GM12892 (cell line): ENCODE results near the gene ADM2.

ENCODE experiments used
- DNase-seq: peaks from one replicate; pipeline ENCODE4 v3.0.0; 2011; ENCODE audit not compliant: insufficient read length
- FAIRE-seq: peaks from 2 replicates; lab custom pipeline; 2011; peaks lifted over from hg19 to GRCh38; lab: Jason Lieb, UNC
- POLR2A ChIP-seq: IDR thresholded peaks from 2 replicates; pipeline ENCODE4 v1.6.1; 2011; ENCODE audit warnings: low read depth, low read length, control low read depth
- POLR2AphosphoS5 ChIP-seq: IDR thresholded peaks from 2 replicates; pipeline ENCODE4 v1.6.1; 2011; ENCODE audit warnings: low read depth, low read length, control low read depth
- TAF1 ChIP-seq: IDR thresholded peaks from 2 replicates; pipeline ENCODE4 v1.6.1; 2011; ENCODE audit warnings: low read depth, mild to moderate bottlenecking, control low read depth, low read length, borderline replicate concordance

ADM2 gene

DNA sequence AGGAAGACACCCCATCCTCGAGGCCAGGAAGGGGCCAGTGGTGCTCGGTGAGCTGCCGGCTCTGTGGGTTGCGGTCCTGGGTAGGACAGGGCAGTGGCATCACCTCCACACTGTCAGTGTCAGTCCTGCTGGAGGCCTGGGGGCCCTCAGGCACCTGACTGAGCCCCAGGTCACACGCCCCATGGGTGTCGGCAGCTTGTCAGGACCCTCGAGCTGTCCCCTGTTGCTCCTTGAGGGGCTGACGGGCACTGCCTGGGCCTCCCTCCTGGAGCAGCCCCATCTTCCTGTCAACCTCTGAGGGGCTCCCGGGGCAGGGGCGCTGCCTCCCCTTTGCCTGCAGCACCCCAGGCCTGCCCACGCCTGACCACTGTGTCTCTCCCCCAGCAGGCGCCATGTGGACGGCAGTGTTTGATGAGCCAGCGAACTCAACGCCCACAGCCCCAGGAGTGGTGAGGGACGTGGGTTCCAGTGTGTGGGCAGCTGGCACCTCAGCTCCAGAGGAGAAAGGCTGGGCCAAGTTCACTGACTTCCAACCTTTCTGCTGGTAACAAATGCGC, 42.0 kb upstream of the ADM2 start:
- TF ChIP-seq POLR2AphosphoS5 (no peak), POLR2A (no peak)
- DNase-seq (no peak), FAIRE-seq (no peak)

DNA sequence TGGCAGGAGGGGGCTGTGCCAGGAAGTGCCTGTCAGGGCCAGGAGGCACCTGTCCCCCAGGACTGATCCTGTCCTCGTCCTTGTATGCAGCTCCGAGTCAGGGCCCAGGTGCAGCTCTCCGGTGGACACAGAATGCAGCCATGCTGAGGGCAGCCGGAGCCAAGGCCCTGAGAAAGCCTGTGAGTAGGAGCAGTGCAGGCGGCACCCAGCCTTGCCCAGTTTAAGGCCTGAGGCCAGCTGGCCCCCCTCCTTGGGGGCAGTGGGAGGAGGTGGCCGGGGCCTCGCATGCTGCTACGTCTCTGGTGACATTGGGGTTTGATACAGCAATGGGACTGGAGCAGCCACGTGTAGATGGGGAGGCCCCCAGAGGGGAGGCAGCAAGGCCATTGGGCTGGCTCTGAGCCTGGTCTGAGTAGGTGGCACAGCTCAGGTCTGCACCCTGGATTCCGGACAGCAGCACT, 41.4 kb upstream of the ADM2 start:
- no peak for TF ChIP-seq TAF1
- no peak for TF ChIP-seq POLR2A
- no peak for TF ChIP-seq POLR2AphosphoS5
- DNase-seq (no peak), FAIRE-seq (no peak)

DNA sequence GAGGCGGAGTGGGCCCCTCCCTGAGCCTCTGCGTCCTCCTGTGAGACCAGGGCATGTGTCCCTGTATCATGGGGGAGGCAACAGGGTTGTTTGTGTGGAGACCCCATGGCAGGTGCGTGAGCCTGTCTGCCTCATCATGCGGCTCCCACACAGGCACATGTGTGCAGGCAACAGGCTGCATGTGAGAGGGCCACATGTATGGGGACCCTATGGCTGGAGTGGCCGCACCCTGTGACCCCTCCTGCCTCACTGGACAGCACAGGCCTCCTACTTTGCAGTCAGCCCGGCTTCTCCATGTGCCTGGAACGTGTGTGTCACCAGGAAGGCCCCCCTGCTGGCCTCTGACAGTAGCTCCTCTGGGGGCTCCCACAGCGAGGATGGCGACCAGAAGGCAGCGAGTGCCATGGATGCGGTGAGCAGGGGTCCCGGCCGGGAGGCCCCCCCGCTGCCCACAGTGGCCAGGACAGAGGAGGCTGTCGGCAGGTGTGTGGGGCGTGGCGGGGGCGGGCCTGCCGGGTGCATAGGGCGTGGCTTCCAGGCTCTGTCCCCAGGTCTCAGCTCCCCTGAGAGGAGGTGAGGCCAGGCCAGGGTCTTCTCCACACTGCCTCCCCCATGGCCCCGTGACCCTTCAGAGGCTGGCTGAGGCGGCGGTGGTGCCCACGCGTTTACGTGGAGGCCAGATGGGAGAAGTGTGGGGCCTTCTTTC, 40.6 kb upstream of the ADM2 start:
- TF ChIP-seq POLR2AphosphoS5 (no peak), POLR2A (no peak), TAF1 (no peak)
- no peak for DNase-seq
- no peak for FAIRE-seq

DNA sequence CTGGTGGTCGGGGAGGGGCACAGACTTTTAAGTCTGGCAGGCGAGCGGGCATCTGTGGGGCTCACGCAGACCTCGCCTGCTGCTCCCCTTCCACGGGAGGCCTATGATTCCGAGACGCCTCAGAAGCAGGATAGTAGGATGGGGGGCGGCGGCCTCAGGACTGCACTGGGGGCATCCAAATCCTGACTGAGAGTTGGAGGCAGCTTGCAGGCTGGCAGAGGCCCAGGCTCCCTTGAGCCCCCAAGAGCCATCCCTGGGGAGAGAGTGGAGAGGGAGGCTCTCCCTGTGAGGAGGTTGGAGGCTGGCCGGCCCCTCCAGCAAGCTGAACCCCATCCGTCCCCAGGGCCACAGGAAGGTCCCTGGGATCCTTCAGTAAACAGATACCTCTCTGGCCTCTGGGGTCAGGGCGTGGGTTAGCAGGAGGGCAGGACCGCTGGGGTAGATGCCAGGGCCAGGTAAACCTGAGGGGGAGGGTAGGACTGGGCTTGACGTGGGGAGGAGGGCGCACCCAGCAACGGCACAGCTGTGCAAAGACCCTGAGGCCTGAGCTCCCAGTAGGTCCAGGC, 39.8 kb upstream of the ADM2 start:
- FAIRE-seq (no peak), DNase-seq (no peak)
- TF ChIP-seq POLR2AphosphoS5 (no peak), TAF1 (no peak), POLR2A (no peak)

DNA sequence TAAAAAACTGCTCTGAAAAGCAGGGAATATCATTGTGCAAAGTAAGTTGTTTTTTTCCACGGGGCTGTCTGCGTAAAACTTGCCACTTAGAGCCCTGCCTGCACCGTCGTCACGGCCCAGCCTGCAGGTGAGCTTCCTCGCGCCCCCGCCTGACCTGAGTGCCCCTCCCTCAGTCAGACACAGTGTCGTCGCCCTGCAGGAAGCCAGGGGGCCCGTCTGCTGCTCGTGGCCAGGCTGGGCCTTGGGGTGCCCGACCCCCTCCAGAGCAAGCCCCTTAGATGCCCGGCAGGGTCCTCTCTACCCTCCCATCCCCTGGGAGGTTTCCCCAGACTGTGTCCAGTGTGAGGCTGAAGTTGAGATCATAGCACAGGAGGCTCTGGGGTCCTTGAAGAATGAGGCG, 38.1 kb upstream of the ADM2 start:
- DNase-seq (no peak), FAIRE-seq (no peak)
- TF ChIP-seq POLR2A (no peak), TAF1 (no peak), POLR2AphosphoS5 (no peak)

DNA sequence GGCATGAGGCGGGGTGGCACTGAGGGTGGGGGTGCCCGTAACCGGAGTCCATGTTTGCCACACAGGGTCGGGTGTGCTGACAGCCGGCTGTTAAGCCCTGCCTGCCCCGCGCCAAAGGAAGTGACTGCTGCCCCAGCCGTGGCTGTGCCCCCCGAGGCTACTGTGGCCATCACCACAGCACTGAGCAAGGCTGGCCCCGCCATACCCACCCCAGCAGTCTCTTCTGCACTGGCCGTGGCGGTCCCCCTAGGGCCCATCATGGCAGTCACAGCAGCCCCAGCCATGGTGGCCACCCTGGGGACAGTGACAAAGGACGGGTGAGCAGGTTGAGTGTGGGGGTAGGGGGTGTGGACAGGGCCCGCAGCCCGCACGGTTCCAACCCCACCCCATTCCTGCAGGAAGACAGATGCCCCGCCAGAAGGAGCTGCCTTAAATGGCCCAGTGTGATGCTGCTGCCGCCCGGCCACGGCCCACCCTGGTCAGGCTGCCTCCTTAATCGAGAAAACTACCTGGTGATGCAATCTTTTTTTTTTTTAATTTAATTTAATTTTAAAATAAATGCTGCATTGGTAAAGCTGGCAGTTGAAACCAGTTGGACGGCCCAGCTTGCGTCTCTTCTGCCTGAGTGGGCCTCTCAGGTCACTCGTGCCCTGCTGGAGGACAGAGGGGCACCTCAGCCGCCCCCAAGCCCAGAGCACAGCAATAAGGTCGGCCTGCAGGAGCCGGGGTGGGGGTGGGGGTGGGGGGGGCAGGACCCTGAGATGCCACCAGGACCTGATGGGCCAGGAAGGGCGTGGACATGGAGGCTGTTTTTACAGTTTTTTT, 37.3 kb upstream of the ADM2 start:
- DNase-seq: no peak
- FAIRE-seq: no peak

DNA sequence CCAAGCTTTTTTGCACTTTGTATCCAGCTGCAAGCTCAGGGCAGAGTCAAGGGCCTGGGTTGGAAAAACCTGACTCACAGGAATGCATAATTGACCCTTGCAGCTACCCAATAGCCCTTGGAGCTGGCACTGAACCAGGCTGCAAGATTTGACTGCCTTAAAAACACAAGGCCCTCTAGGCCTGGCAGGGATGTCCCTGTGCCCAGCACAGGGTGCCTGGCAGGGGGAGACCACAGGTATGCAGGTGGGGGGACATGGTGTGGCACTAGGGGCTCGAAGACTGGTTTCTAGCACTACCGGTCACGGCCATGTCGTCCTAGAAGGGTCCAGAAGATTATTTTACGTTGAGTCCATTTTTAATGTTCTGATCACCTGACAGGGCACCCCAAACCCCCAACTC, 36.7 kb upstream of the ADM2 start:
- no peak for FAIRE-seq
- no peak for DNase-seq
- TF ChIP-seq TAF1 (no peak), POLR2AphosphoS5 (no peak), POLR2A (no peak)

More for the DNA sequence above, 37.3 kb upstream of the ADM2 start:
- TF ChIP-seq TAF1 (no peak), POLR2A (no peak; the same call in 1 of the 2 replicates), POLR2AphosphoS5 (no peak)

DNA sequence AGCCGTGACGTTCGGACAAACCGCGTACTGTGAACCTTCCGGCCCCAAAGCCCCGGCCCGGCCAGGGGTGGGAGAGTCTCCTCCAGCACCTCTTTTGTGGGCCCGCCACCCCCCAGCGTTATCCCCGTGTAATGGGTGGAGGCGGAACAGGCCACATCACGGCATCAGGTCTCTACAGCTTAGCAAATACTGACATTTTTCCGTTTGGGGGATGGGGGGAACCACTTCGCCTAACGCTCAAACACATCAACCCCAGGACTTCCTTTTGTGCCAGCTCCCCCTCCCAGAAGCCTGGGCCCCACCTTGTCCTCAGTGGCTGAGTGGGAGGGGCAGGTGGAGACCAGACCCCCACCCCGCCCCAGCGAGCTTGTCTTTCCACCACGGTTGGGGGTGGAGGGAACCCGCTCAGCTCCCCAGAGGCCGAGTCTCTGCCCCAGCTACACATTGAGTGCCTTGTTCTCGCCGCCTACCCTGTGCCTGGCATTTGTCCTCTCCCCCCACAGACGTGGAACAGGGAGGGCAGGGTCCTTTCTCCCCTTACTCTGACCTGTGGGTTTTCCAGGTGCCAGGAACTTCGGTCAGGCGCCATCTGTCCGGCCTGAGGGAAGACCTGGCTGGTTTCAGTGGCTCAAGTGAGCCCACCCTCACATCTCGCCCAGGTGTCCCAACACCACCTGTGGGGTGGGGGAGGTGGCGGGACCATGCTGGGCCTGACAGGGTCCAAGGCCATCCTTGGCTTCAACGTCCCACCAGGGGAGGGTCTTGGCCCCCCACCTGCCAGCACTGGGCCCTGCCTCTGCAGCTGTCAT, 36.1 kb upstream of the ADM2 start:
- FAIRE-seq (no peak), DNase-seq (no peak)
- TF ChIP-seq POLR2AphosphoS5 (0 out of 2 replicates have a peak, but pooled peaks have one; percentile 7), POLR2A (no peak)

DNA sequence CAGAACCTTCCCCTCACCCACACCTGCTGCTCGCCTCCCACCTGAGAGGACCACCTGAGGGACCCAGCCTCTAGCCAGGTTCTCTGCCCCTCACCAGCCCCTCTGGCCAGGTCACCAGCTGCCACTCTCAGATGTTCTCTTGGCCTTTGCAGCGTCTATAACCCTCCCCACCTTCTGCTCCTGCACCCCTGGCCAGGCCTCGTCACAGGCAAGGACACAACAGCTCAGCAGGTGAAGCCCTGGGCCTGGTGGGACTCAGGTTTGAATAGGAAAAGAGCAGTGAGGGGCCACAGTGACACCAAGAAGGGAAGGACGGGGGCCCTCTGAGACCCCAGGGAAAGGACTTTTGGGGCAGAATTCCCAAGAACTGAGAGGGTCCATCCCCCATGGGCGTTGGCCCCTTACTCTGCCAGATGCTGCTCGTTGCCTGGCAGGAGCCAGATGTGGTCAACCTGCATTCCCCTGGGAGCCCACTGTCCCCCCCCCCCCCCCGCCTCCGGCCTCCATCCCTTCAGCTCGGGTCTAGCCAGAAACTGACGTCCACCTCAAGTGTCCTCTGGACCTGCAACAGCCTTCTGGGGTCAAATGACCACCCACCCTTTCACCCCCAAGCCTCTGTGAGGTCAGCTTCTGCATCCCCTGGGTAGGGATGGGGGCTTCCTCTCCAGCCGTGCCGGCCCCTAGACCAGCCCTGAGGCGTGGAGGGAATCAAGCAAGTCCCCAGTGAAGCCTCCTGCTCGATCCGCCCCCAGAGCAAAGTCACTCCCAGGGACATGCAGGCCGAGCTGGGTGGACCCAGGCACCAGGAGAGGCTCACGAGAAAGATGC, 35.2 kb upstream of the ADM2 start:
- no peak for TF ChIP-seq TAF1
- no peak for TF ChIP-seq POLR2AphosphoS5
- no peak for TF ChIP-seq POLR2A
- FAIRE-seq (no peak), DNase-seq (no peak)

DNA sequence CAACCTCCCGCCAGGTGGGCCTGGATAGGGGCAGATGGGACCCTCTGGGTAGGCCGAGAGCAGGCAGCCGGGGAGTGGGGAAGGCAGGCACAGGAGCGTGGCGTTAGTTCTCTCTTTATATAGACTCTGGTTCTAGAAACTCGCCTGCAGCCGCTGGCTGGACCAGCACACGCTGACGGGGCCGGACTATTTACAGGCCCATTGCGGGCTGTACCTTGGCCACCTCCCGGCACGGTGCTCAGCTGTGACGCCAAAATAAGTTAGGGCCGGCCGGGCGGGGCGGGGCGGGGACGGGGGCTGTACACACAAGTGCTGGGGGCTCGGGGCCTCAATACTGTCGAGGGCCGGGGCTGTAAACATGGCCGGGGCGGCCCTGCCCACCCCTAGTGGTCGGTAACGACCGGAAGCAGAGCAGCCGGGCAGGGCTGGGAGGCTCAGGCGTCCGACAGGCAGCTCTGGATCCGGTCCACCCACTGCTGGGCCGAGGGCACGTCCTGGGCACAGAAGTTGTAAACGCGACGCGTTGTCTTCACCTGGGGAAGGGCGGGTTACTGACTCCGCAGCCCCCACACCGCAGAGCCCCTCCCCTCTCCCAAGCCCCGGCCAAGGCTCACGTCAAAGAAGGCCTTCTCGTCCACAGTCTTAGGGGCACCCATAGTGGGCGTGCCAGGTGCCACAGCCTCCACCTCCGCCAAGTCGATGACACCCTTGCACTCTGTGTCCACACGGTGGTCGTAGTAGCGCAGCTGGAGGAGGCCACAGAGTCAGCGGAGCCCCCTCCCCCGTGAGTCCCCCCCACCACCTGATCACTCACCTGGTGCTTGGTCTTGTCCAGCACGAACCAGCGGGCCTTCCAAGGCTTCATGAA, 34.4 kb upstream of the ADM2 start:
- no peak for FAIRE-seq
- no peak; the same call in 1 of the 2 replicates for TF ChIP-seq POLR2AphosphoS5
- no peak for TF ChIP-seq POLR2A
- TF ChIP-seq TAF1: no peak
- DNase-seq: no peak
